Renal pelvis (tissue), 4 donors: ENCODE results near the gene AADACL2. TPM values are rescaled to one million over a fixed set of nuclear protein-coding genes. Genes with fewer than 3 reads are reported as not detected.

ENCODE experiments used
- DNase-seq: peaks from one replicate; pipeline ENCODE4 v3.0.0-alpha.2; 2013
- polyA plus RNA-seq, 3 donors: library from polyadenylated mRNA; unstranded; fragments of 120-200 nt; gene quantifications; one replicate each; pipeline ENCODE4 v1.2.1, GENCODE V29; 2013; ENCODE audit not compliant: insufficient read length in 3 of 3

Gene AADACL2
- polyA plus RNA-seq, 3 donors = not detected

GRCh38 chr3:151804267-151804666, 70.5 kb downstream of the AADACL2 start:
- no peak for DNase-seq

DNA sequence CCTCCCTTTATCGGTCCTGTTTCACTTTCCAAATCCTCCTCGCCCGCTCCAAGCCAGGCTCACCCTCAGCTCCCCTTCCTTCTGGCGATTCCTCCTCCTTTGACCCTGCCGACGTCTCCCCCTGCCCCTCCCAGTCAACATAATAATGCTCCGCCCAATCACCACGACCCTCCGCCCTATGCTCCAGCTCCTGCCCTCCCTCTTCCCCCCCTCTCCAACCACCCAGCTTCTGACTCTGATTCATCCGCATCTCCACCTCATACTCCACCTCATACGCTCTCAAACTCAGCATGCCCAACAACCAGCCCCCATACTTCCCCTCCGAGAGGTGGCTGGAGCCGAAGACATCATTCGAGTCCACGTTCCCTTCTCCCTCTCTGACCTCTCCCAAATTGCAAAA, 73.1 kb downstream of the AADACL2 start:
- no peak for DNase-seq

Other genes with a start within 250 kb of the AADACL2 start
- under 1 TPM; 0.19 to 0.32 (median 0.19) TPM for gene AADAC, start 80.2 kb downstream of the AADACL2 start, polyA plus RNA-seq
- 1 to 10 TPM; 5.5 to 6.6 (median 6.5) TPM for gene SUCNR1, start 139.7 kb downstream of the AADACL2 start, polyA plus RNA-seq